Measurements from ENCODE around the gene STMP1. TPM values are rescaled to one million over a fixed set of nuclear protein-coding genes. Genes with fewer than 3 reads are reported as not detected.

Gene STMP1
- total and polyA plus RNA-seq, 2 of the 8 experiments (the other 6 are each of a cell fraction or from before 2014, with no cell fraction given): 22.7 to 36.7 TPM

DNA sequence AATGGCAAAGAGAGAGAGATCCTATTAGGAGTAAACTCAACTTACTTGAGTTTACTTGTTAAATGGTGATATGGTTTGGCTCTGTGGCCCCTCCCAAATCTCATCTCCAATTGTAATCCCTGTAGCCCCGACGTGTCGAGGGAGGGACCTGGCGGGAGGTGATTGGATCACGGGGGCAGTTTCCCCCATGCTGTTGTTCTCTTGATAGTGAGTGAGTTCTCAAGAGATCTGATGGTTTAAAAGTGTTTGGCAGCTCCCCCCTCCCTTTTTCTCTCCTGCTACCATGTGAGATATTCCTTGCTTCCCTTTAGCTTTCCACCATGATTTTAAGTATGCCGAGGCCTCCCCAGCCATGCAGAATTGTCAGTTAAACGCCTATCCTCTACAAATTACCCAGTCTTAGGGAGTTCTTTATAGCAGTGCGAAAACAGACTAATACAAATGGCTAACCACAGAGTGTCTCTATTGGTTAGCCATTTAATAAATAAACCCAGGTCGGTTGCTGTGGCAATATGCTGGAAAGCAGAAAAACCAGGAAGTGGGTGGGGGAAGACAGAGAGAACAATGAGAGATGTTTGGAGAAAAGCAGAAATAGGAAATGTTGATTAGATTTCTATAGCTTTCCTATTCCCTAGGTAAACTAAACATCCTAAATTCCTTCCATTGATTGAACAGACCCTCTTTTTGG, 3.0 kb upstream of the STMP1 start:
- Histone ChIP-seq H3K9ac (replicated peaks in 1 of 4; ENCODE audit: extremely low read depth in 1 of 4, low read depth in 3 of 4, low read length in 3 of 4) (no peak overlapping the region), H3K27ac (ENCODE audit: low read depth, low read length) (no peak overlapping the region), H3K23me2 (ENCODE audit: low read depth, low read length) (peaks cover 2% of the 10 kb centered on the region; the same call in 1 of the 2 replicates), H3K9me3 (ENCODE audit: insufficient read depth in 2 of 2, low read depth in 1 of 2, low read length in 1 of 2) (no peaks in the 10 kb centered on the region), H3K4me2 (ENCODE audit: insufficient read depth in 1 of 2, low read depth in 2 of 2, low read length in 2 of 2) (no peak overlapping the region), H2BK120ac (replicated peaks; ENCODE audit: low read depth, low read length) (no peak overlapping the region), H3K18ac (ENCODE audit: extremely low read depth, low read length) (no peak overlapping the region), H3K79me1 (ENCODE audit: low read depth, low read length) (no peaks in the 10 kb centered on the region), H4K20me1 (replicated peaks in 1 of 2; ENCODE audit: control insufficient read depth in 1 of 2, insufficient read depth in 2 of 2, low read length in 2 of 2) (no peaks in the 10 kb centered on the region), H3K23ac (ENCODE audit: insufficient read length) (no peak overlapping the region), H2BK5ac (ENCODE audit: low read depth, low read length) (no peak overlapping the region), H4K8ac (ENCODE audit: extremely low read depth, insufficient read depth, low read length) (no peak overlapping the region), H4K5ac (ENCODE audit: insufficient read length, low read depth, low read length) (no peak overlapping the region), H3K4me1 (replicated peaks in 1 of 4; ENCODE audit: control insufficient read depth in 3 of 4, insufficient read depth in 4 of 4, low read length in 3 of 4) (no peaks in the 10 kb centered on the region; a peak in 2 of 7 replicates), H2AFZ (ENCODE audit: low read length) (peak overlapping the region; percentile 13; the same call in 1 of the 2 replicates), H3K79me2 (ENCODE audit: control insufficient read depth in 1 of 2, insufficient read depth in 2 of 2, low read length in 2 of 2) (peaks cover 0 to 19% of the 10 kb centered on the region in 2 experiments; a peak in 3 of 4 replicates), H2BK12ac (ENCODE audit: low read depth, low read length) (no peak overlapping the region), H2AK5ac (ENCODE audit: low read depth, low read length) (no peak overlapping the region), H3K4me3 (ENCODE audit: extremely low read depth in 1 of 4, insufficient read depth in 2 of 4, low read depth in 3 of 4, low read length in 4 of 4) (no peak overlapping the region), H3K56ac (replicated peaks; ENCODE audit: insufficient read length, low read depth, low read length) (no peak overlapping the region), H3K14ac (ENCODE audit: insufficient read length) (no peak overlapping the region), H3K27me3 (replicated peaks in 1 of 4; ENCODE audit: control insufficient read depth in 3 of 4, extremely low read depth in 1 of 4, insufficient read depth in 3 of 4, low read length in 3 of 4) (no peaks in the 10 kb centered on the region), H3K4ac (replicated peaks; ENCODE audit: insufficient read length, low read depth, low read length) (no peak overlapping the region), H4K91ac (replicated peaks; ENCODE audit: insufficient read length, low read length) (no peak overlapping the region), H2BK15ac (ENCODE audit: low read length) (no peak overlapping the region), H2BK20ac (ENCODE audit: low read length) (no peak overlapping the region), H3K36me3 (ENCODE audit: control insufficient read depth in 2 of 4, insufficient read depth in 4 of 4, low read length in 3 of 4) (no peaks in the 10 kb centered on the region)
- DNase-seq (ENCODE audit: low read depth in 1 of 2, low spot score in 2 of 2) (no peak), FAIRE-seq (no peak)
- 82% methylated on average over 9 of the region's 9 CpGs; no CpG with 5 or more reads in 1 of the 2 experiments for WGBS, 2 experiments (ENCODE audit: extremely low coverage in 1 of 2, insufficient coverage in 1 of 2, insufficient read length in 1 of 2, insufficient replicate concordance in 2 of 2, low coverage in 1 of 2, low lambda C conversion rate in 2 of 2, missing lambda C conversion rate in 1 of 2)
- CTCF ChIA-PET (ENCODE audit: partially characterized antibody): interaction anchor here (0.6 to 5.8 kb wide), 6 partner anchors 13 to 1680 kb away, joined by 3 to 55 read pairs (median 16); no protein-coding TSS in a partner anchor
- POLR2A ChIA-PET (ENCODE audit: partially characterized antibody): interaction anchor here (1.3 to 1.5 kb wide), 2 partner anchors 97 to 101 kb away, joined by 3 read pairs; no protein-coding TSS in a partner anchor
- TF ChIP-seq BRCA1 (IDR thresholded peaks at IDR 0.05; ENCODE audit: low read depth, low read length): no peak
- TF ChIP-seq ZNF274 (IDR thresholded peaks at IDR 0.05; ENCODE audit: borderline replicate concordance, extremely low read depth, low read length): no peak
- no peak for TF ChIP-seq POU5F1 (IDR thresholded peaks at IDR 0.05; ENCODE audit: low read depth, low read length)

Measured in H1 (cell line).